H1 (cell line): Measurements from ENCODE around the gene HP1BP3.

Experiments
- CBX5 ChIP-seq: fragments of 300-800, 300-1000 bp; sonication (generic); IDR thresholded peaks from 2 replicates; pipeline ENCODE4 v1.7.1; 2016; ENCODE audit warnings: antibody characterized with exemption, low read length, low read depth
- CTCF ChIP-seq, 3 experiments: IDR thresholded peaks; 1 replicate in 2 of 3; 2 replicates in 1 of 3; pipeline versions ENCODE4 v1.5.1 to v1.6.1; 2011; ENCODE audit warnings: low read length in 3 of 3, mild to moderate bottlenecking in 3 of 3, inconsistent platforms in 2 of 3, low read depth in 1 of 3, moderate library complexity in 1 of 3; ENCODE audit not compliant: insufficient read depth in 1 of 3; ENCODE audit errors: control extremely low read depth in 1 of 3
- MAX ChIP-seq: IDR thresholded peaks from 2 replicates; pipeline ENCODE4 v1.6.1; 2012; ENCODE audit warnings: inconsistent platforms
- POLR2A ChIP-seq, 2 experiments: IDR thresholded peaks; 1 replicate in 1 of 2; 2 replicates in 1 of 2; pipeline ENCODE4 v1.6.1; 2011; ENCODE audit warnings: low read depth in 2 of 2, low read length in 2 of 2, mild to moderate bottlenecking in 2 of 2; ENCODE audit errors: control extremely low read depth in 1 of 2

- TF ChIP-seq POLR2A (IDR thresholded peaks at IDR 0.05; ENCODE audit: control extremely low read depth in 1 of 2, low read depth in 2 of 2, low read length in 2 of 2) (no peak), CTCF (IDR thresholded peaks at IDR 0.05; ENCODE audit: control extremely low read depth in 1 of 3, insufficient read depth in 1 of 3, low read depth in 1 of 3, low read length in 3 of 3) (no peak), MAX (no peak), CBX5 (no peak)
Measured at GRCh38 chr1:20720631-20721091, 66.4 kb downstream of the HP1BP3 start.
